ENCODE measurements around the gene CD72.
"Not testable (repeated sequence)": the region's sequence is repeated elsewhere in the genome, so short reads cannot be mapped to it uniquely, and the experiment has no call there.

CD72 gene

DNA sequence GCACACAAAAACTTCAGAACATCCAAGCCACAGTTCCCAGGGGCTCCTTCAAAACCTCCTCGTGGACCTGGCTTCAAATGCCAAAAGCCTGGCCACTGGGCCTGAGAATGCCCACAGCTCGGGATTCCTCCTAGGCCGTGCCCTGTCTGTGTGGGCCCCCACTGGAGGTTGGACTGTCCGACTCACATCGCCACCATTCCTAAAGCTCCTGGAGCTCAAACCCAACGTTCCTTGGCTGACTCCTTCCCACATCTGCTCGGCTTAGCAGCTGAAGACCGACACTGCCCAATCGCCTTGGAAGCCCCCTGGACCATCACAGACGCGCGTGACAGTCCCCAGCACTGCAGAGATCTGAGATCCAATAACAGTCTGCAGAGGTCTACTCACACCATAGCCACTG lies 24.8 kb upstream of the CD72 start:
- CTCF ChIA-PET: interaction anchor here (0.6 to 10.3 kb wide), 3 partner anchors 26 to 39 kb away, joined by 3 to 81 read pairs (median 3); partner anchors contain the start of gene CD72
- no peak overlapping the region for H3K27ac Mint-ChIP-seq
- no peak for DNase-seq
- H3K27me3 Mint-ChIP-seq: no peaks in the 10 kb centered on the region
- no peak overlapping the region for H3K4me3 Mint-ChIP-seq
- peaks cover 38% of the 10 kb centered on the region for H3K36me3 Mint-ChIP-seq
- peaks cover 70% of the 10 kb centered on the region for H3K4me1 Mint-ChIP-seq
- peaks cover 6% of the 10 kb centered on the region for H3K9me3 Mint-ChIP-seq

DNA sequence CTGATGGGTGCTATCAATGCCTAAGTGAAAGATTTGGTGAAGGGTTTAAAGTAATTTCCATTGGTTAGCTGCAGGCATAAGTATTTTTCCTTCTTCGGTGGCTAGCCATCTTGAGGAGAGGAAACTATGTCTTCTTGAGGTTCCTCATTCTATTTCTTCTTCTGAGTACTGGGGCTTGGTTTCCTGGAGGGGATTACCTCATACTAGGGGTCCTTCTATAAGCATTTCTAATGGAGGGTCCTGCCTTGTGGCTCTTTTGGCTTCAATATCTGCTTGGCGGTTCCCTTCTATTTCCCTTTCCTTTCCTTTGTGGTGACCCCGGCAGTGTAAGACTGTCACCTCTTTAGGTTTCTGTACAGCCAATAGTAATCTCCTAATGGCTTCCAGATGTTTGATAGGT lies 23.3 kb upstream of the CD72 start:
- H3K27ac Mint-ChIP-seq, H3K4me3 Mint-ChIP-seq, CTCF ChIA-PET, DNase-seq, H3K9me3 Mint-ChIP-seq, H3K27me3 Mint-ChIP-seq: not testable (repeated sequence)
- peaks cover 75% of the 10 kb centered on the region for H3K4me1 Mint-ChIP-seq
- H3K36me3 Mint-ChIP-seq: peaks cover 35% of the 10 kb centered on the region

DNA sequence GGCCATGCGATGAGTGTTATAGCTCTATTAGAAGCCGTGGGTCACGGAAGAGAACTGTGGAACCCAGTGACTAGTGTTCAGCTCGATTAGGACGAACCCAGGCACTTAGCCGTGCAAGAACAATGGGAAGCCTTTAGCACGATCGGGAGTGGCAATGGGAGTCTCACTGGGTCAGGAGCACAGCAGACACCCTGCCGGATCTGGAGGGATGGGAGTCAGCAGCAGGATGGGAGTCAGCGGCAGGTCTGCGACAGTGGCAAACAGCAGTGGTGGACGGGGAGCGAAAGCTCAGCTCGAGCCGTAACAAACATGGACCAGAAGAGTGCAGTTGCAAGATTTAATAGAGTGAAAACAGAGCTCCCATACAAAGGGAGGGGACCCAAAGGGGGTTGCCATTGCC lies 22.2 kb upstream of the CD72 start:
- not testable (repeated sequence) for H3K27ac Mint-ChIP-seq, H3K4me3 Mint-ChIP-seq, DNase-seq, H3K27me3 Mint-ChIP-seq, H3K9me3 Mint-ChIP-seq
- H3K4me1 Mint-ChIP-seq: peaks cover 76% of the 10 kb centered on the region
- peaks cover 30% of the 10 kb centered on the region for H3K36me3 Mint-ChIP-seq
- CTCF ChIA-PET: interaction anchor here (1.2 to 2.8 kb wide), 4 partner anchors 10 to 56 kb away, joined by 3 to 18 read pairs (median 5); partner anchors contain the start of genes CCDC107, RMRP and SIT1

DNA sequence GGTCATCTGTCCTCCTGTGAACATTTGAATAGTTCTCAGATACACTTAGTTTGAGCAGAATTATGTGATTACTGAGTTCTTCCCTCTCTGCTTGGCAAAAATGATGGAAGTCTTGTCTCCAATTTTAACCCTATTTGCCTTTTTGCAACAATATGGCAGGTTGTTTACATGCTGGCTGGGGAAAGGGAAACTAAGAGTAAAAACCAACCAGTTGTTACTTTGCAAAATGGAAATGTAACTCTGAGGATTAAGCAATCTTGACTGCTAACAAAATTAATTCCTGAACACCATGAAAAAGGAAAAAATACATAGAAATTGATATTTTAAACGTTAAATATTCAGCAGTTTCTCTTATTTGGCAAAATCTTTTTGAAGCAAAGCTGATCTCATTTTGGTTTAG lies 21.4 kb upstream of the CD72 start:
- CTCF ChIA-PET: interaction anchor here (1.2 to 2.8 kb wide), 5 partner anchors 11 to 57 kb away, joined by 3 to 18 read pairs (median 4); partner anchors contain the start of genes CCDC107, RMRP and SIT1
- no peak for DNase-seq
- Mint-ChIP-seq H3K27me3 (no peaks in the 10 kb centered on the region), H3K27ac (peak overlapping the region; percentile 88), H3K4me3 (peak overlapping the region; percentile 23), H3K9me3 (peaks cover 6% of the 10 kb centered on the region), H3K4me1 (peaks cover 69% of the 10 kb centered on the region), H3K36me3 (peaks cover 29% of the 10 kb centered on the region)

DNA sequence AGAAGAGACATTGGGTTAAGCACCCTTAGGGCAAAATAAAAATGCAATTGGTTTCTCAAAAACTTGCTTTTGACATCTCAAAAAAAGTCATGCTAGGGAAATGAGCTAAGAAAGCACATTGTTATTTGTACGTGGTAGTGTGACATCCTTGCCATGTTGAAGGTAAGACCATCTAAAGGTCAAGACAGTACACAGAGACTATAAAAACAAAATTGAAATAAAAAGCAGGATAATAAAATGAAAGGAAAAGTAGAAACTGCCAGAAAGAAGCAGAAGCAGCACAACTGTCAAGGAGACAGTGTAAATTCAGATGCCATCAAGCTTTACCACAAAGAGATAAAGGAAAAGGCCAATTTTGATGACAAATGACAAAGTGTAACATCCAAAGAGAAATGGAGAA lies 21.0 kb upstream of the CD72 start:
- H3K9me3 Mint-ChIP-seq, H3K27me3 Mint-ChIP-seq, DNase-seq: not testable (repeated sequence)
- Mint-ChIP-seq H3K4me3 (peak overlapping the region; percentile 23), H3K27ac (peak overlapping the region; percentile 88), H3K4me1 (peaks cover 64% of the 10 kb centered on the region), H3K36me3 (peaks cover 25% of the 10 kb centered on the region)
- CTCF ChIA-PET: interaction anchor here (1.0 to 2.8 kb wide), 5 partner anchors 10 to 57 kb away, joined by 3 to 18 read pairs (median 4); partner anchors contain the start of gene SIT1

DNA sequence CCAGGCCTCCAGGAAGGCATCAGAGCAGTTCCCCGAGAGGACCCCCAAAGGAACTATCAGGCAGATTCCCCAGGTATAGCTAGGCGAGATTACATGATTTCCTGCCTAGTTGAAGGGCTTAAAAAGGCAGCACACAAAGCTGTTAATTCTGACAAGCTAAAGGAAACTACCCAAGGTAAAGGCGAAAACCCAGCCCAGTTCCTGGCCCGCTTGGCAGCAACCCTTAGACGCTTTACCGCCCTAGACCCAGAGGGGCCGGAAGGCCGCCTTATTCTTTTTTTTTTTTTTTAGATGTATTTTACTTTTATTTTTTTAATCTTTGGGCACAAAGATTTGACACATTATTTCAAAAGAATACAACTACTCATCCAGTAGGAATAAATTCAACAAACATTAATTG lies 20.5 kb upstream of the CD72 start:
- Mint-ChIP-seq H3K4me1 (peaks cover 64% of the 10 kb centered on the region), H3K36me3 (peaks cover 24% of the 10 kb centered on the region), H3K27ac (peak overlapping the region; percentile 88)
- H3K27me3 Mint-ChIP-seq, H3K4me3 Mint-ChIP-seq, H3K9me3 Mint-ChIP-seq: not testable (repeated sequence)
- CTCF ChIA-PET: interaction anchor here (1.0 to 2.8 kb wide), 5 partner anchors 9 to 58 kb away, joined by 3 to 18 read pairs (median 4); partner anchors contain the start of gene SIT1
- peak; percentile 59 for DNase-seq

DNA sequence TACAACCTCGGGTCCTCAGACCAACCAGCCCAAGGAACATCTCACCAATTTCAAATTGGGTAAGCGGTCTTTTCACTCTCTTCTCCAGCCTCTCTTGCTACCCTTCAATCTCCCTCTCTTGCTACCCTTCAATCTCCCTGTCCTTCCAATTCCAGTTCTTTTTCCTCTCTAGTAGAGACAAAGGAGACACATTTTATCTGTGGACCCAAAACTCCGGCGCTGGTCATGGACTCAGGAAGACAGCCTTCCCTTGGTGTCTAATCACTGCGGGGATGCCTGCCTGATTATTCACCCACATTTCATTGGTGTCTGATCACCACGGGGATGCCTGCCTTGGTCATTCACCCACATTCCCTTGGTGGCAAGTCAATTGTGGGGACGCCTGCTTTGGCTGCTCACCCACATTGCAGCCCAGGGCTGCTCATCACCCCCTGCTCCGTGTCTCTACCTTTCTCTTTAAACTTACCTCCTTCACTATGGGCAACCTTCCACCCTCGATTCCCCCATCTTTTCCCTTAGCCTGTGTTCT lies 19.3 kb upstream of the CD72 start:
- H3K9me3 Mint-ChIP-seq, DNase-seq, H3K4me3 Mint-ChIP-seq, H3K27ac Mint-ChIP-seq, H3K27me3 Mint-ChIP-seq, CTCF ChIA-PET: not testable (repeated sequence)
- H3K36me3 Mint-ChIP-seq: peaks cover 18% of the 10 kb centered on the region
- H3K4me1 Mint-ChIP-seq: peaks cover 59% of the 10 kb centered on the region

DNA sequence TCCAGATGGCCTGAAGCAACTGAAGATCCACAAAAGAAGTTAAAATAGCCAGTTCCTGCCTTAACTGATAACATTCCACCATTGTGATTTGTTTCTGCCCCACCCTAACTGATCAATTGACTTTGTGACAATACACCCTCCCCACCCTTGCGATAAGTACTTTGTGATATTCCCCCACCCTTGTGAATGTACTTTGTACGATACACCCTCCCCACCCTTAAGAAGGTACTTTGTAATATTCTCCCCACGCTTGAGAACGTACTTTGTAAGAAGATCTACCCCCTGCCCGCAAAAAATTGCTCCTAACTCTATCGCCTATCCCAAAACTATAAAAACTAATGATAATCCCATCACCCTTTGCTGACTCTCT lies 18.6 kb upstream of the CD72 start:
- H3K9me3 Mint-ChIP-seq, H3K27me3 Mint-ChIP-seq, CTCF ChIA-PET, DNase-seq, H3K4me3 Mint-ChIP-seq: not testable (repeated sequence)
- Mint-ChIP-seq H3K36me3 (peaks cover 17% of the 10 kb centered on the region), H3K27ac (peak overlapping the region; percentile 1), H3K4me1 (peaks cover 58% of the 10 kb centered on the region)

DNA sequence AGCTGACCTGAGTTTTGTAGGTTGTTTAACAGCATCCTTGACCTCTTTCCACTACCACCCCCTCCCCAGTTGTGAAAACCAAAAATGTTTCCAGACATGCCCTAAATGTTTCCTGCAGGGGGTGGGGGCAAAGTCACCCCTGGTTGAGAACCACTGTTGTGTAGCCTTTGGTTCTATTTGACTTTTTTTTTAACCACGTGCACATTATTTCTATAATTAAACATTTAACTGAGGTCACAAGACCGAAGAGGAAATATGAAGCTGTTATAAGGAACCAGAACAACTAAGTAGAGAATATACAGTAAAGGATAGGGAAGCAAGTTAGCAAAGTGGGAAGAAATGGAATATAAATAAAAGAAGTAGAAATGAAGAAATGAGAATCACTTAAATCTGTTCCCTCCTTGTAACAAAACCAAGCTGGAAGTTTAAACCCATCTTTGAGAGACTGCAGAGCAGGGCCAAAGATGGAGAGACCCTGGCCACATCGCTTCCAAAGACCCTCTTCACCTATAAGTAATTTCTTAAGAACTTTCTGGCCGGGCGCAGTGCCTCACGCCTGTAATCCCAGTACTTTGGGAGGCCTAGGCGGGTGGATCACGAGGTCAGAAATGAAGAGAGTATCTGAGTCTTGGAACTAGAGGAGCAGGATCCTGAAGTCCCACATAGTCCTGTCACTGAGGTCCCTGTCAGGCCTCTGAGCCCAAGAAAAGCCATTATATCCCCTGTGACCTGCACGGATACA lies 18.1 kb upstream of the CD72 start:
- peaks cover 4% of the 10 kb centered on the region for H3K9me3 Mint-ChIP-seq
- no peak overlapping the region for H3K4me3 Mint-ChIP-seq
- H3K27me3 Mint-ChIP-seq: no peaks in the 10 kb centered on the region
- no peak overlapping the region for H3K27ac Mint-ChIP-seq
- DNase-seq: no peak
- H3K36me3 Mint-ChIP-seq: peaks cover 12% of the 10 kb centered on the region
- H3K4me1 Mint-ChIP-seq: peaks cover 53% of the 10 kb centered on the region
- CTCF ChIA-PET: interaction anchor here (1.0 to 1.8 kb wide), 3 partner anchors 20 to 60 kb away, joined by 3 to 5 read pairs (median 3); no protein-coding TSS in a partner anchor

DNA sequence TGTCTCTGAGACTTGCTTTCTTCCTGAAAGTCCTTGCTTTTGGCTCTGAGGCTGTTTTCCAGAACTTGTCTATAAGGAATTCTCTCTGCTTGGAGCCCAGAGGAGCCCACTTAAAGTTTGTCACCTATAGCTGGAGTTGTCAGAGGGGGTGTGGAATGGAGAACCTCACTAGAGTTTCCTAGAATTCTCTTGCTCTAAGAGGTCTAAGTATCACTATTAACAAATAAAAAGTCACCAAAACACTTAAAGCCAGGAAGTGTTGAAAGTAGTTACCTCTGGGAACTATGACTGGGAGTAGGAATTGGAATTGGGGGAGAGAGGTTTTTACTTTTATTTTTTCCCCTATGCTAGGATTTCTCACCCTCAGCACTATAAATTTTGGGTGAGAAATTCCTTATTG lies 17.5 kb upstream of the CD72 start:
- H3K27ac Mint-ChIP-seq: no peak overlapping the region

DNA sequence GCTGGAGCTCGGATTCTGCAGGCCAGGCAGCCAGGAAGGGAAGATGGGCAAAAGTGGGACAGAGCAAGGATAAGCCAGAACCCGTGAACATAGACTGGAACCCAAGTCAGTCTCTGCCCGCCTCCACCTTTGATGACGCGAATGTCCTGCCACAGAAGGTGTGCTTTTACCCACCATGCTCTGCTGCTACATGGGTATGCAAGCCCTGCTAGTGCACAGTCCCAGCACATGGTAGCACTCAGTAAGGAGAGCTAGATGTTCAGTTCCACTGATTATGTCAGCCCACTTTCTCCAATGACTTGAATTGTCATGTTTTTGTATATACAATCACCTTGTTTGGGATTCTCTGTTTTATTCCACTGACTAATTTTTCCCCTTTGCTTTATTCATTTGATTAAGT lies 11.4 kb upstream of the CD72 start:
- H3K4me3 Mint-ChIP-seq: no peak overlapping the region
- peaks cover 4% of the 10 kb centered on the region for H3K27me3 Mint-ChIP-seq
- no peaks in the 10 kb centered on the region for H3K4me1 Mint-ChIP-seq
- H3K36me3 Mint-ChIP-seq: no peaks in the 10 kb centered on the region
- CTCF ChIA-PET: interaction anchor here (0.9 to 3.3 kb wide), 6 partner anchors 9 to 67 kb away, joined by 3 to 12 read pairs (median 5); no protein-coding TSS in a partner anchor
- DNase-seq: no peak
- no peaks in the 10 kb centered on the region for H3K9me3 Mint-ChIP-seq
- H3K27ac Mint-ChIP-seq: no peak overlapping the region

More for the DNA sequence above, 17.5 kb upstream of the CD72 start:
- H3K4me1 Mint-ChIP-seq: peaks cover 48% of the 10 kb centered on the region
- CTCF ChIA-PET: interaction anchor here (0.9 to 1.8 kb wide), 4 partner anchors 11 to 60 kb away, joined by 3 to 5 read pairs (median 4); no protein-coding TSS in a partner anchor
- peaks cover 7% of the 10 kb centered on the region for H3K36me3 Mint-ChIP-seq
- no peak overlapping the region for H3K4me3 Mint-ChIP-seq
- peaks cover 4% of the 10 kb centered on the region for H3K9me3 Mint-ChIP-seq
- H3K27me3 Mint-ChIP-seq: no peaks in the 10 kb centered on the region
- no peak for DNase-seq

DNA sequence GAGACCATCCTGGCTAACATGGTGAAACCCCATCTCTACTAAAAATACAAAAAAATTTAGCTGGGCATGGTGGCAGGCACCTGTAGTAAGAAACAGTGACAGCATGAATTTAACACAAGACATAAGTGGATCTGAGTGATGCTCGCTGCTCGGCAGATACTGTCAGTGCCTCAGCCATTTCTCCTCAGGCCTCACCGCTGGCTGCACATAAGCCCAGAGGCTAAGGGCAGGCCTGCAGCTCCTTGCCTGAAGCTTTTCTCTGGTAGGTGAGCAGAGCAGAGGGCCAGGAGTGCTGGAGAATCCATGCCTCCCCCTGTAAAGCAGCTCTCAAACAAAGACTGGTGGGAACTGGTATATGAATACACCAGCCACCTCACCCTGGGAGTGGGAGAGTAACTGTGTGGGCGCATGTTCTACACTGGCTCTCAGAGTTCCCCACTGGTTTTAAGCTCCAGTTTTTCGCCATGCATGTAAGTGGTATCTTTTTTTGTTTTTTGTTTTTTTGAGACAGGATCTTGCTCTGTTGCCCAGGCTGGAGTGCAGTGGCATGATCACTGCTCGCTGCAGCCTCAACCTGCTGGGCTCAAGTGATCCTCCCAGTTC lies 10.3 kb upstream of the CD72 start:
- Mint-ChIP-seq H3K4me3 (no peak overlapping the region), H3K36me3 (no peaks in the 10 kb centered on the region), H3K9me3 (no peaks in the 10 kb centered on the region), H3K4me1 (no peaks in the 10 kb centered on the region), H3K27me3 (peaks cover 4% of the 10 kb centered on the region), H3K27ac (no peak overlapping the region)
- no peak for DNase-seq
- CTCF ChIA-PET: interaction anchor here (0.6 to 3.3 kb wide), 8 partner anchors 12 to 68 kb away, joined by 3 to 12 read pairs (median 4); no protein-coding TSS in a partner anchor

DNA sequence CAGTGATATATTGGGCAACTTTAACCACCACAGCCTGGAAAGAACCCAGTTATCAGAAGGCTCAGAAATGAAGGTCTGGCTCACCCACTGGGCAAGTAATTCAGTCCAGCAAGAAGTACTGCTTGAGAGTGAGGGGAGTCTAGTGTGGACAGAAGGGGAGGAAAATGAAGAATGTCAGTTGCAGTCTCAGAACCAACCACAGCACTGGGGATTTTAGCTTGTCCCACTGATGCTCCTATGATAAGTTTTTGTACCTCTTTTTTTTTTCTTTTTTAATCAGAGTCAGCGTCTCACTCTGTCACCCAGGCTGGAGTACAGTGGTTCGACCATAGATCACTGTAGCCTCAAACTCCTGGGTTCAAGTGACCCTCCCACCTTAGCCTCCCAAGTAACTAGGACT lies 9.4 kb upstream of the CD72 start:
- no peak for DNase-seq
- Mint-ChIP-seq H3K9me3 (no peaks in the 10 kb centered on the region), H3K27ac (no peak overlapping the region), H3K4me1 (no peaks in the 10 kb centered on the region), H3K4me3 (no peak overlapping the region), H3K36me3 (no peaks in the 10 kb centered on the region), H3K27me3 (peaks cover 4% of the 10 kb centered on the region)
- CTCF ChIA-PET: interaction anchor here (0.8 kb wide), 1 partner anchor 11 kb away, joined by 3 read pairs; no protein-coding TSS in a partner anchor

DNA sequence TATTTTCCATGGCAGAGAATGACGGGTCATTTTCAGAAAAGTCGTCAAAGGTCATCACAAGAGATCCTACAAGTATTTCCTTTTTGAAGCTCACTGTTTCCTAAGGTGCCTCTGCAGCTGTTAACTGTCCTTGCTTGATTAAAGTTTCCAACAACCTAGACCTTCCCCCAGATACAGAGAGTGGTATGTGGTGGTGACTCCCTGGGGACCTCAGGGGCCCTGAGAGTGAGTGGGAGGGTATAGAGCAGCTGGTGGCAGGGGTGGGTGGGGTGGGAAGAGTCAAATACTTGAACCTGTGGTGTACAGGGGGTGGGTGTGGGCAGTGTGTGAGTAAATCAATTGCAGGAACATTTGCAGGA lies 1.6 kb upstream of the CD72 start:
- peaks cover 12% of the 10 kb centered on the region for H3K27me3 Mint-ChIP-seq
- H3K9me3 Mint-ChIP-seq: no peaks in the 10 kb centered on the region
- H3K36me3 Mint-ChIP-seq: no peaks in the 10 kb centered on the region
- no peak overlapping the region for H3K4me3 Mint-ChIP-seq
- DNase-seq: no peak
- CTCF ChIA-PET: interaction anchor here (0.6 to 7.0 kb wide), 8 partner anchors 9 to 135 kb away, joined by 3 to 81 read pairs (median 4); partner anchors contain the start of genes MSMP and SIT1
- peak overlapping the region; percentile 77 for H3K27ac Mint-ChIP-seq
- peaks cover 49% of the 10 kb centered on the region for H3K4me1 Mint-ChIP-seq
